Ishikawa (cell line): Measurements from ENCODE around the gene STRN3.

Experiments
- CEBPB ChIP-seq: IDR thresholded peaks from 2 replicates; pipeline ENCODE4 v1.6.1; 2012
- CREB1 ChIP-seq: IDR thresholded peaks from 2 replicates; pipeline ENCODE4 v1.6.1; 2012; ENCODE audit warnings: low read depth
- EGR1 ChIP-seq: IDR thresholded peaks from 2 replicates; pipeline ENCODE4 v1.6.1; 2012
- EP300 ChIP-seq: IDR thresholded peaks from 2 replicates; pipeline ENCODE4 v1.6.1; 2012; ENCODE audit warnings: borderline replicate concordance
- FOXM1 ChIP-seq: IDR thresholded peaks from 2 replicates; pipeline ENCODE4 v1.6.1; 2012; ENCODE audit warnings: low read depth, borderline replicate concordance
- MAX ChIP-seq: IDR thresholded peaks from 2 replicates; pipeline ENCODE4 v1.6.1; 2012
- RAD21 ChIP-seq: IDR thresholded peaks from 2 replicates; pipeline ENCODE4 v1.6.1; 2012; ENCODE audit warnings: low read depth
- REST ChIP-seq: IDR thresholded peaks from 2 replicates; pipeline ENCODE4 v1.6.1; 2012; ENCODE audit warnings: low read depth, mild to moderate bottlenecking
- TAF1 ChIP-seq: IDR thresholded peaks from 2 replicates; pipeline ENCODE4 v1.6.1; 2012; ENCODE audit warnings: low read depth, mild to moderate bottlenecking
- TCF12 ChIP-seq: IDR thresholded peaks from 2 replicates; pipeline ENCODE4 v1.6.1; 2012; ENCODE audit warnings: low read depth
- TEAD4 ChIP-seq: IDR thresholded peaks from 2 replicates; pipeline ENCODE4 v1.6.1; 2012

GRCh38 chr14:30882431-30882830 lies 143.7 kb downstream of the STRN3 start:
- no peak for TF ChIP-seq EGR1
- no peak for TF ChIP-seq MAX
- no peak for TF ChIP-seq FOXM1
- no peak for TF ChIP-seq RAD21
- TF ChIP-seq TEAD4: no peak
- no peak for TF ChIP-seq CEBPB
- TF ChIP-seq CREB1: no peak
- TF ChIP-seq REST: no peak
- TF ChIP-seq TCF12: no peak
- TF ChIP-seq TAF1: no peak
- no peak for TF ChIP-seq EP300
